Liver (tissue), 9 donors: ENCODE data around the gene SKIC8. TPM values are rescaled to one million over a fixed set of nuclear protein-coding genes. Genes with fewer than 3 reads are reported as not detected.

ENCODE experiments used
- DNase-seq: peaks from one replicate; pipeline ENCODE4 v3.0.0-alpha.2; 2017; ENCODE audit warnings: low spot score
- H3K27ac ChIP-seq, 2 donors: one replicate each; pipeline ENCODE4 v1.7.0; 2013; ENCODE audit warnings: inconsistent platforms in 2 of 2, low read length in 2 of 2, control low read depth in 1 of 2, low read depth in 1 of 2, mild to moderate bottlenecking in 1 of 2
- H3K27me3 ChIP-seq, 4 donors: one replicate each; pipeline versions ENCODE4 v1.6.1 to v1.7.0; 2013; ENCODE audit warnings: low read length in 3 of 4, inconsistent platforms in 1 of 4, mild to moderate bottlenecking in 1 of 4, moderate library complexity in 1 of 4; ENCODE audit not compliant: control insufficient read depth in 4 of 4, insufficient read depth in 4 of 4
- H3K36me3 ChIP-seq, 4 donors: one replicate each; pipeline versions ENCODE4 v1.6.1 to v1.7.0; 2013; ENCODE audit warnings: low read length in 3 of 4, mild to moderate bottlenecking in 3 of 4, low read depth in 1 of 4, moderate library complexity in 1 of 4; ENCODE audit not compliant: control insufficient read depth in 4 of 4, insufficient read depth in 3 of 4
- H3K4me1 ChIP-seq, 4 donors: one replicate each; pipeline versions ENCODE4 v1.6.1 to v1.7.0; 2013; ENCODE audit warnings: low read length in 3 of 4, mild to moderate bottlenecking in 3 of 4, moderate library complexity in 1 of 4; ENCODE audit not compliant: control insufficient read depth in 4 of 4, insufficient read depth in 4 of 4
- H3K4me3 ChIP-seq, 3 donors: one replicate each; pipeline versions ENCODE4 v1.6.1 to v1.7.0; 2013; ENCODE audit warnings: low read length in 3 of 3, control low read depth in 1 of 3, low read depth in 1 of 3, mild to moderate bottlenecking in 1 of 3
- H3K9ac ChIP-seq, 2 donors: one replicate each; pipeline ENCODE4 v1.7.0; 2013; ENCODE audit warnings: low read length in 2 of 2, mild to moderate bottlenecking in 2 of 2, moderate library complexity in 2 of 2, control low read depth in 1 of 2, low read depth in 1 of 2
- H3K9me3 ChIP-seq, 4 donors: one replicate each; pipeline versions ENCODE4 v1.6.1 to v1.7.0; 2013; ENCODE audit warnings: low read length in 3 of 4; ENCODE audit not compliant: control insufficient read depth in 4 of 4
- EGR1 ChIP-seq, 2 donors: IDR thresholded peaks; 2 replicates each; pipeline ENCODE4 v1.6.1; 2016 to 2018; ENCODE audit warnings: antibody characterized with exemption in 2 of 2, low read depth in 2 of 2
- FOXA1 ChIP-seq: IDR thresholded peaks from 2 replicates; pipeline ENCODE4 v1.6.1; 2016; ENCODE audit warnings: antibody characterized with exemption
- FOXA2 ChIP-seq: IDR thresholded peaks from 2 replicates; pipeline ENCODE4 v1.6.1; 2016; ENCODE audit warnings: antibody characterized with exemption
- HNF4A ChIP-seq, 2 donors: conservative IDR thresholded peaks; 2 replicates each; pipeline ENCODE4 v1.6.1; 2016; ENCODE audit warnings: antibody characterized with exemption in 2 of 2, mild to moderate bottlenecking in 2 of 2
- HNF4G ChIP-seq: IDR thresholded peaks from 2 replicates; pipeline ENCODE4 v1.6.1; 2016; ENCODE audit warnings: antibody characterized with exemption
- NR2F2 ChIP-seq: IDR thresholded peaks from 2 replicates; pipeline ENCODE4 v1.6.1; 2016; ENCODE audit warnings: antibody characterized with exemption
- RAD21 ChIP-seq, 2 donors: IDR thresholded peaks; 2 replicates each; pipeline ENCODE4 v1.6.1; 2016; ENCODE audit warnings: antibody characterized with exemption in 2 of 2, mild to moderate bottlenecking in 2 of 2
- RXRA ChIP-seq, 2 donors: IDR thresholded peaks; 2 replicates each; pipeline ENCODE4 v1.6.1; 2017 to 2018; ENCODE audit warnings: antibody characterized with exemption in 2 of 2, mild to moderate bottlenecking in 1 of 2
- SP1 ChIP-seq: IDR thresholded peaks from 2 replicates; pipeline ENCODE4 v1.6.1; 2018; ENCODE audit warnings: antibody characterized with exemption, mild to moderate bottlenecking
- TAF1 ChIP-seq: conservative IDR thresholded peaks from 2 replicates; pipeline ENCODE4 v1.6.1; 2016; ENCODE audit warnings: antibody characterized with exemption, mild to moderate bottlenecking
- YY1 ChIP-seq: IDR thresholded peaks from 2 replicates; pipeline ENCODE4 v1.6.1; 2016; ENCODE audit warnings: antibody characterized with exemption, mild to moderate bottlenecking
- WGBS: extraction: QIAGEN DNeasy Blood & Tissue Kit; methylation state at CpG from one replicate; pipeline ENCODE4 v1.1.7; 2013; 5-methylcytosine and 5-hydroxymethylcytosine counted together
- polyA plus RNA-seq, 2 donors: library from polyadenylated mRNA; stranded (reverse) in 1 of 2; unstranded in 1 of 2; fragments of 200-250 nt in 1 of 2; fragments of >200 nt in 1 of 2; fragmentation: Nextera tagmentation in 1 of 2; extraction: Ambion mirVana in 1 of 2; gene quantifications; one replicate each; pipeline versions ENCODE4 v1.2.1 to v1.2.3, GENCODE V29; 2013 to 2015
- total RNA-seq, 2 donors: library from RNA; depleted of rRNA; stranded (reverse); fragments of >200 nt; gene quantifications; one replicate each; pipeline ENCODE4 v1.2.3, GENCODE V29; 2014
- TF ChIP-seq, protein P1 (sequence below): IDR thresholded peaks from 2 replicates; pipeline ENCODE4 v1.6.1; 2016; ENCODE audit warnings: antibody characterized with exemption
- TF ChIP-seq, protein P2 (sequence below): IDR thresholded peaks from 2 replicates; pipeline ENCODE4 v1.6.1; 2016; ENCODE audit warnings: antibody characterized with exemption
- TF ChIP-seq, protein P3 (sequence below): IDR thresholded peaks from 2 replicates; pipeline ENCODE4 v1.6.1; 2016; ENCODE audit warnings: antibody characterized with exemption
- TF ChIP-seq, protein P4 (sequence below): fragments of 150-350 bp; IDR thresholded peaks from 2 replicates; pipeline ENCODE4 v1.5.1; 2017; ENCODE audit warnings: improper control_type of control experiment, low read depth, low read length; ENCODE audit not compliant: missing input control
- TF ChIP-seq, protein P5 (sequence below): IDR thresholded peaks from 2 replicates; pipeline ENCODE4 v1.6.1; 2016; ENCODE audit warnings: antibody characterized with exemption, mild to moderate bottlenecking
- donor health status: healthy.
- donor health status: healthy.
- donor health status: healthy.
- donor health status: healthy.
- donor health status: healthy.

The SKIC8 gene
- total and polyA plus RNA-seq, 4 donors, result 33.4 to 48.7 (median 40.2) TPM

DNA sequence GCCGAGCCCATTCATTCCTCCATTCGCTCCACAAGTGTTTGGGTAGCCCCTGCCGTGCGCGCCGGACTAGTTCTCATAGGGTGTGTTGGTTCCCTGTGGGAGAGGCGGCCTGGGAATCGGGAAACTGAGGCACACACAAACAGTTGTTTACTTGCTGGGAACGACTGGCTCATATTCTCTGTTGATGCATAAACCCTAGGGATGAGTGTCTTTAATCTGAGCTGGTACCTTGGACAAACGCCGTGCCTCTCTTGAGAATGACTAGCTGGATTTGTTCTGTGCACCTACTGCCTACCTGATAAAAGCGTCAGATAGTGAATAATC lies 34.3 kb downstream of the SKIC8 start:
- H3K4me1 ChIP-seq, result peaks cover 0 to 5% (median 1%) of the 10 kb centered on the region in 4 donors
- H3K9ac ChIP-seq, result peak overlapping the region in 1 of 2 donors; percentile 42
- WGBS, result 55% methylated on average over 12 of the region's 12 CpGs
- peaks cover 0 to 3% (median 0%) of the 10 kb centered on the region in 4 donors for H3K27me3 ChIP-seq
- H3K9me3 ChIP-seq, result no peaks in the 10 kb centered on the region
- no peak overlapping the region for H3K27ac ChIP-seq
- H3K36me3 ChIP-seq, result no peaks in the 10 kb centered on the region
- TF ChIP-seq YY1, result no peak
- no peak for TF ChIP-seq NR2F2
- TF ChIP-seq, protein P1, sequence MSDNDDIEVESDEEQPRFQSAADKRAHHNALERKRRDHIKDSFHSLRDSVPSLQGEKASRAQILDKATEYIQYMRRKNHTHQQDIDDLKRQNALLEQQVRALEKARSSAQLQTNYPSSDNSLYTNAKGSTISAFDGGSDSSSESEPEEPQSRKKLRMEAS, result no peak
- TF ChIP-seq, protein P2, sequence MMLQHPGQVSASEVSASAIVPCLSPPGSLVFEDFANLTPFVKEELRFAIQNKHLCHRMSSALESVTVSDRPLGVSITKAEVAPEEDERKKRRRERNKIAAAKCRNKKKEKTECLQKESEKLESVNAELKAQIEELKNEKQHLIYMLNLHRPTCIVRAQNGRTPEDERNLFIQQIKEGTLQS, result no peak
- TF ChIP-seq, protein P3, sequence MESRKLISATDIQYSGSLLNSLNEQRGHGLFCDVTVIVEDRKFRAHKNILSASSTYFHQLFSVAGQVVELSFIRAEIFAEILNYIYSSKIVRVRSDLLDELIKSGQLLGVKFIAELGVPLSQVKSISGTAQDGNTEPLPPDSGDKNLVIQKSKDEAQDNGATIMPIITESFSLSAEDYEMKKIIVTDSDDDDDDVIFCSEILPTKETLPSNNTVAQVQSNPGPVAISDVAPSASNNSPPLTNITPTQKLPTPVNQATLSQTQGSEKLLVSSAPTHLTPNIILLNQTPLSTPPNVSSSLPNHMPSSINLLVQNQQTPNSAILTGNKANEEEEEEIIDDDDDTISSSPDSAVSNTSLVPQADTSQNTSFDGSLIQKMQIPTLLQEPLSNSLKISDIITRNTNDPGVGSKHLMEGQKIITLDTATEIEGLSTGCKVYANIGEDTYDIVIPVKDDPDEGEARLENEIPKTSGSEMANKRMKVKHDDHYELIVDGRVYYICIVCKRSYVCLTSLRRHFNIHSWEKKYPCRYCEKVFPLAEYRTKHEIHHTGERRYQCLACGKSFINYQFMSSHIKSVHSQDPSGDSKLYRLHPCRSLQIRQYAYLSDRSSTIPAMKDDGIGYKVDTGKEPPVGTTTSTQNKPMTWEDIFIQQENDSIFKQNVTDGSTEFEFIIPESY, result no peak
- TF ChIP-seq HNF4A (conservative IDR thresholded peaks at IDR 0.05), result no peak
- no peak for TF ChIP-seq FOXA1
- TF ChIP-seq TAF1, result no peak
- no peak for TF ChIP-seq RAD21 (IDR thresholded peaks at IDR 0.05)
- TF ChIP-seq RXRA (IDR thresholded peaks at IDR 0.05), result no peak
- TF ChIP-seq EGR1 (IDR thresholded peaks at IDR 0.05; ENCODE audit: low read depth in 2 of 2), result no peak
- no peak for TF ChIP-seq HNF4G
- TF ChIP-seq FOXA2, result no peak
- TF ChIP-seq, protein P4, sequence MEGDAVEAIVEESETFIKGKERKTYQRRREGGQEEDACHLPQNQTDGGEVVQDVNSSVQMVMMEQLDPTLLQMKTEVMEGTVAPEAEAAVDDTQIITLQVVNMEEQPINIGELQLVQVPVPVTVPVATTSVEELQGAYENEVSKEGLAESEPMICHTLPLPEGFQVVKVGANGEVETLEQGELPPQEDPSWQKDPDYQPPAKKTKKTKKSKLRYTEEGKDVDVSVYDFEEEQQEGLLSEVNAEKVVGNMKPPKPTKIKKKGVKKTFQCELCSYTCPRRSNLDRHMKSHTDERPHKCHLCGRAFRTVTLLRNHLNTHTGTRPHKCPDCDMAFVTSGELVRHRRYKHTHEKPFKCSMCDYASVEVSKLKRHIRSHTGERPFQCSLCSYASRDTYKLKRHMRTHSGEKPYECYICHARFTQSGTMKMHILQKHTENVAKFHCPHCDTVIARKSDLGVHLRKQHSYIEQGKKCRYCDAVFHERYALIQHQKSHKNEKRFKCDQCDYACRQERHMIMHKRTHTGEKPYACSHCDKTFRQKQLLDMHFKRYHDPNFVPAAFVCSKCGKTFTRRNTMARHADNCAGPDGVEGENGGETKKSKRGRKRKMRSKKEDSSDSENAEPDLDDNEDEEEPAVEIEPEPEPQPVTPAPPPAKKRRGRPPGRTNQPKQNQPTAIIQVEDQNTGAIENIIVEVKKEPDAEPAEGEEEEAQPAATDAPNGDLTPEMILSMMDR, result no peak
- TF ChIP-seq, protein P5, sequence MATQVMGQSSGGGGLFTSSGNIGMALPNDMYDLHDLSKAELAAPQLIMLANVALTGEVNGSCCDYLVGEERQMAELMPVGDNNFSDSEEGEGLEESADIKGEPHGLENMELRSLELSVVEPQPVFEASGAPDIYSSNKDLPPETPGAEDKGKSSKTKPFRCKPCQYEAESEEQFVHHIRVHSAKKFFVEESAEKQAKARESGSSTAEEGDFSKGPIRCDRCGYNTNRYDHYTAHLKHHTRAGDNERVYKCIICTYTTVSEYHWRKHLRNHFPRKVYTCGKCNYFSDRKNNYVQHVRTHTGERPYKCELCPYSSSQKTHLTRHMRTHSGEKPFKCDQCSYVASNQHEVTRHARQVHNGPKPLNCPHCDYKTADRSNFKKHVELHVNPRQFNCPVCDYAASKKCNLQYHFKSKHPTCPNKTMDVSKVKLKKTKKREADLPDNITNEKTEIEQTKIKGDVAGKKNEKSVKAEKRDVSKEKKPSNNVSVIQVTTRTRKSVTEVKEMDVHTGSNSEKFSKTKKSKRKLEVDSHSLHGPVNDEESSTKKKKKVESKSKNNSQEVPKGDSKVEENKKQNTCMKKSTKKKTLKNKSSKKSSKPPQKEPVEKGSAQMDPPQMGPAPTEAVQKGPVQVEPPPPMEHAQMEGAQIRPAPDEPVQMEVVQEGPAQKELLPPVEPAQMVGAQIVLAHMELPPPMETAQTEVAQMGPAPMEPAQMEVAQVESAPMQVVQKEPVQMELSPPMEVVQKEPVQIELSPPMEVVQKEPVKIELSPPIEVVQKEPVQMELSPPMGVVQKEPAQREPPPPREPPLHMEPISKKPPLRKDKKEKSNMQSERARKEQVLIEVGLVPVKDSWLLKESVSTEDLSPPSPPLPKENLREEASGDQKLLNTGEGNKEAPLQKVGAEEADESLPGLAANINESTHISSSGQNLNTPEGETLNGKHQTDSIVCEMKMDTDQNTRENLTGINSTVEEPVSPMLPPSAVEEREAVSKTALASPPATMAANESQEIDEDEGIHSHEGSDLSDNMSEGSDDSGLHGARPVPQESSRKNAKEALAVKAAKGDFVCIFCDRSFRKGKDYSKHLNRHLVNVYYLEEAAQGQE, result no peak
- TF ChIP-seq SP1, result no peak
- no peak for DNase-seq
- peak overlapping the region; percentile 51 to 59 (median 57) for H3K4me3 ChIP-seq
